ENCODE results near the gene SIRPD.

DNA sequence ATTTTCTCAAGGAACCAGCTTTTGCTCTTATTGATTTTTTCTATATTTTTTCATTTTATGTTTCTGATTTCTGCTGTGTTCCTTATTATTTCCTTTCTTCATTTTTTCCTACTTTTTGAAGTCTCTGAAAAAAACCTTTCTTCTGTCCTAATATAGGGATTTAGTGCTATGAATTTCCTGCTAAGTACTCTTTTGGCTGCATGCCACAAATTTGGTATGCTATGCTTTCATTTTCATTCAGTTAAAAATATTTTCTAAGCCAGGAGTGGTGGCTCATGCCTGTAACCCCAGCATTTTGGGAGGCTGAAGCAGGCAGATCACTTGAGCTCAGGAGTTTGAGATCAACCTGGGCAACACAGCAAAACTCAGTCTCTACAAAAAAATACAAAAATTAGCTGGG is 30.6 kb downstream of the SIRPD start:
- TF ChIP-seq CTCF (conservative IDR thresholded peaks at IDR 0.05; ENCODE audit: low read length) (no peak), EZH2phosphoT487 (IDR thresholded peaks at IDR 0.05; ENCODE audit: borderline replicate concordance) (no peak)

Measured in Loucy (cell line).